OCI-LY3 (cell line): ENCODE results near the gene PLIN5.

ENCODE experiments used
- H2AFZ ChIP-seq: fragments of 200-600, 300-600 bp; shearing (Covaris generic); 2 replicates; pipeline ENCODE4 v1.6.0; 2014; ENCODE audit warnings: antibody characterized with exemption, low read depth, low read length
- H3K27ac ChIP-seq: fragments of 200-600, 300-600 bp; sonication (generic); 2 replicates; pipeline ENCODE4 v1.5.1; 2014; ENCODE audit warnings: mild to moderate bottlenecking, low read length, moderate library complexity, mixed read lengths
- H3K27me3 ChIP-seq: fragments of 200-600, 300-600 bp; sonication (generic); 2 replicates; pipeline ENCODE4 v1.6.1; 2014; ENCODE audit warnings: low read depth, low read length, mixed read lengths
- H3K36me3 ChIP-seq: fragments of 200-600, 300-600 bp; sonication (generic); replicated peaks from 2 replicates; pipeline ENCODE3; 2014; ENCODE audit warnings: low read depth, low read length, mixed read lengths
- H3K4me1 ChIP-seq: fragments of 300-600, 200-600 bp; sonication (generic); 2 replicates; pipeline ENCODE4 v1.6.1; 2014; ENCODE audit warnings: low read length, mixed read lengths
- H3K4me2 ChIP-seq: fragments of 200-600, 300-600 bp; sonication (generic); 2 replicates; pipeline ENCODE4 v1.6.1; 2014; ENCODE audit warnings: low read length, mixed read lengths
- H3K4me3 ChIP-seq: fragments of 300-600, 200-600 bp; sonication (generic); 2 replicates; pipeline ENCODE4 v1.5.1; 2014; ENCODE audit warnings: antibody characterized with exemption, mild to moderate bottlenecking, low read length, moderate library complexity
- H3K79me2 ChIP-seq: fragments of 300-600, 200-600 bp; shearing (Covaris generic); 2 replicates; pipeline ENCODE4 v1.6.1; 2014; ENCODE audit warnings: mild to moderate bottlenecking, low read length, mixed read lengths
- H3K9ac ChIP-seq: fragments of 300-600, 200-600 bp; shearing (Covaris generic); 2 replicates; pipeline ENCODE4 v1.6.0; 2014; ENCODE audit warnings: mild to moderate bottlenecking, low read length, moderate library complexity
- H3K9me3 ChIP-seq: fragments of 200-600, 300-600 bp; shearing (Covaris generic); 2 replicates; pipeline ENCODE4 v1.6.1; 2014; ENCODE audit warnings: low read length, mixed read lengths; ENCODE audit not compliant: insufficient read depth
- H4K20me1 ChIP-seq: fragments of 200-600, 300-600 bp; sonication (generic); 2 replicates; pipeline ENCODE4 v1.6.1; 2016; ENCODE audit warnings: low read length, mixed read lengths; ENCODE audit not compliant: insufficient read depth
- CTCF ChIP-seq: fragments of 200-600, 300-600 bp; sonication (generic); IDR thresholded peaks from 2 replicates; pipeline ENCODE4 v1.5.1; 2014; ENCODE audit warnings: antibody characterized with exemption, low read length, low read depth
- EZH2phosphoT487 ChIP-seq: fragments of 200-600 bp; shearing (Covaris generic); IDR thresholded peaks from 2 replicates; pipeline ENCODE4 v1.6.1; 2018; ENCODE audit warnings: antibody characterized with exemption, mixed run types, low read depth

Gene PLIN5

DNA sequence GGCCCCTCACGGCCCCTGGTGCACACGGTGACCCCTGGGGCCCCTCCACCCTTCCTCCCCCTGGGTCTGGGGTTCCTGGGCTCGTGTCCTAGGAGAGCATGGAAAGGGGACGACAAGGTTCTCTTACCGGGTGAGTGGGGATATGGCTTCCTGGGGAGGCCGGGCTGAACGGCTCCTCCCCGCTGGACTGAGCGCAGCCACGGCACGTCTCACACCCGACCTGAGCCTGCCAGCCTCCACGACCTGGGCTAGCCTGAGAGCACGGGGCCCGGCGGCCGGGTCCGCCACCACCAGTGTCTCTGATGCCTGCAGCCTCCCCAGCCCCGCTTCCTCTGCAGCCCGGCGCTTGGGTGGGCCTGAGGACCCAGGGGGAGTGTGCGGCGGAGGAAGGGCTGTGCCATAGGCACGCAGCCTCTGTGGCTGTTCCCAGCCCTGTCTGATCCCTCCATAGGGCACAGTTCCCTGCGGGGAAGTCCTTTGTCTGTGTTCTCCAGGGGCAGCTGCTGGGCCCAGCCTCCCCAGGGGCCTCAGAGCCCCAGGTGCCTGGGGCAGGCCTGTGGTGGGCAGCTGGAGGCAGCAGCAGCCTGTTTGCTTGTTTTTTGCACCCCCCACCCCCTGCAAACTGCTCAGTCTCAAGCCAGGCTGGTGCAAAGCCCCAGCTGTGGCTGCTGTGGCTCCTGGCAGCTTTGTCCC, 31.7 kb downstream of the PLIN5 start:
- Histone ChIP-seq H3K4me3 (no peak overlapping the region), H3K79me2 (no peaks in the 10 kb centered on the region), H3K27me3 (no peaks in the 10 kb centered on the region), H3K36me3 (peaks cover 23% of the 10 kb centered on the region), H2AFZ (no peak overlapping the region), H3K4me1 (no peaks in the 10 kb centered on the region), H3K27ac (no peak overlapping the region), H3K9ac (no peak overlapping the region), H4K20me1 (0 out of 2 replicates have a peak, but pooled peaks cover 3% of the 10 kb centered on the region), H3K9me3 (no peaks in the 10 kb centered on the region), H3K4me2 (no peak overlapping the region)
- no peak for TF ChIP-seq EZH2phosphoT487
- TF ChIP-seq CTCF = no peak

DNA sequence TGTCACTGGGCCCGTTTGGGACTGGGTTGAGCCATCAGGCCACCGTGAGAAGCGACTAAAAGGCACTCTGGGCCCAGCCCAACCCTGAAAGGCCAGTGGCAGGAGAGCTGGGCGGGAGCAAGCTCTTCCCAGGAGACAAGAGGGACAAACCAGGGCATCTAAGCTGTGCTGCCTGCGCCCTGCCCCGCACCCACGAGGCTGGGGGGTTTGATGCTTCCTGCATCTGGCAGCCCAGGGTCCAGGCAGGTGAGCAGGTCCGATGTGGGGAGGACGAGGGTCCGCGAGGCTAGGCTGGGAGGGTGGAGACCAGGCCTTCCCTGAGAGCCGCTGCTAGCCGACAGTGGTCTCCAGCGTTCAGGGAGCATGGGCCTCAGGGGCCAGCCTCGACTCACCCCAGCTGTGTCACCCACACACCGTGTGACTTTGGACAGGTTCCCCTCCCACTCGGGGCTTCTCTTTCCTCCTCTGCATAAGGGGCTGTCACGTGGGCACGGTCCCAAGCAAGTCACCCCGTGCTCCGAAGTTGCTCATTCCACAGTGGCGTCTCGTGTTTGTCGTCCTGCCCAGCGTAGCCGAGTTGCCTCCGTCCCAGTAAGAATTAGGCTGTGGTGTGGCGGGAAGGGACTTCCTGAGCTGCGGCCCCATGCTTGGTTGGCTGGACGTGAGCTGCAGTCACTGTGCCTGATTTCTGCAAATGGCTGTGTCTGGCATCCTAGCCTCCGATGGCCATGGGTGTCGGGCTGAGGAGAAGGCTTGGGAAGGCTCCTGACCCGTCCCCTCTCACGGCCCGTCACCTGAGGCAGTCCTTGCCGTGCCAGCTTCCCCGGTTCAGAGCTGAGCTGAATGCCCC, 32.5 kb downstream of the PLIN5 start:
- Histone ChIP-seq H3K9ac (no peak overlapping the region), H3K4me1 (no peaks in the 10 kb centered on the region), H2AFZ (no peak overlapping the region), H3K27me3 (no peaks in the 10 kb centered on the region), H3K36me3 (peaks cover 31% of the 10 kb centered on the region), H3K4me2 (no peak overlapping the region), H3K27ac (no peak overlapping the region), H3K4me3 (no peak overlapping the region), H4K20me1 (0 out of 2 replicates have a peak, but pooled peaks cover 3% of the 10 kb centered on the region), H3K79me2 (no peaks in the 10 kb centered on the region), H3K9me3 (no peaks in the 10 kb centered on the region)
- TF ChIP-seq EZH2phosphoT487 (no peak), CTCF (no peak)

DNA sequence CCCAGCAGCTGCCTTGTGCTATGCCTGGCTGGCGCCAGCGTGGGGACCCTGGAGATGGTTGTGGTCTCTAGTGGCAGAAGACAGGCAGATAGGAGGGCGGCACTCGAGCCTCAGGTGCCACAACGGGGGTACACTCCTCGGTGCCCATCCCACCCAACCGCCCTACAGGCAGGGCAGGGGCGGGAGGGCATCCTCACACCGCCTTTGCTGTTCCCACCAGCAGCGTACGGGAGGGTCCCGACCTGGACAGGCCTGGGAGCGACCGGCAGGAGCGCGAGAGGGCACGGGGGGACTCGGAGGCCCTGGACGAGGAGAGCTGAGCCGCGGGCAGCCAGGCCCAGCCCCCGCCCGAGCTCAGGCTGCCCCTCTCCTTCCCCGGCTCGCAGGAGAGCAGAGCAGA, 33.3 kb downstream of the PLIN5 start:
- Histone ChIP-seq H3K79me2 (no peaks in the 10 kb centered on the region), H4K20me1 (0 out of 2 replicates have a peak, but pooled peaks cover 3% of the 10 kb centered on the region), H3K9me3 (no peaks in the 10 kb centered on the region), H3K4me2 (no peak overlapping the region), H3K36me3 (peaks cover 31% of the 10 kb centered on the region), H3K9ac (no peak overlapping the region), H3K4me1 (no peaks in the 10 kb centered on the region), H3K27me3 (no peaks in the 10 kb centered on the region), H2AFZ (no peak overlapping the region), H3K27ac (no peak overlapping the region), H3K4me3 (no peak overlapping the region)
- TF ChIP-seq CTCF = no peak
- no peak for TF ChIP-seq EZH2phosphoT487

DNA sequence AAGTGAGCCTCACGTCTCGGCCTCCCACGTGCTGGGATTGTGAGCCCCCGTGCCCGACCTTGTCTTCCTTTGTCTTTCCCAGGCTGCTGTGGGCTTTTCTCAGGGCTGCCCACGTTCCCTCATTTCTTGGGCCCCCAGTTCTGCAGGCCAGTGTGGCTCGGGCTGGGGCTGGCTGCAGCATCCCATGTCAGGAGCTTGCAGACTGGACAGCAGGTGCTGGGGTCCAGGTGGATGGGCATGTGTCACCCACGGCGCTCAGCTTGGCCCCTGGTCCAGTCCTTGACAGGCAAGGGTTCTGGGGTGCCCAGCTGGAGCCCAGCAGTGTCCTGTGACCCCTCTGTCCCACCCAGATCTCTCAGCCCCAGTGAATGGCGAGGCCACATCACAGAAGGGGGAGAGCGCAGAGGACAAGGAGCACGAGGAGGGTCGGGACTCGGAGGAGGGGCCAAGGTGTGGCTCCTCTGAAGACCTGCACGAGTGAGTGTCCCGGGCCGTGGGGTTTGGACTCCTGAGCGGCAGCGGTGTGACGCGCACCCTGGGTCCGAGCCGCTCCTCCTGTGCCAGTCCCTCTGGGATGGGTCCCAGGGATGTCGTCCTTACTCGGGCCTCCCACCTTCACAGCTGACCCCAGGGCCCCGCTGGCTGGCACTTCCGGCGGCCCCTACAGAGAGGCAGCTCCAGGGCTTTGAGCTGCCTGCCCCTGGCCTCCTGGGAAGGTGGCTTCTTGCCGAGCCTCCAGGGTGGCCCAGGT, 34.0 kb downstream of the PLIN5 start:
- Histone ChIP-seq H3K4me2 (no peak overlapping the region), H2AFZ (no peak overlapping the region), H3K27ac (no peak overlapping the region), H3K4me3 (no peak overlapping the region), H3K9me3 (no peaks in the 10 kb centered on the region), H3K4me1 (no peaks in the 10 kb centered on the region), H3K79me2 (no peaks in the 10 kb centered on the region), H3K27me3 (no peaks in the 10 kb centered on the region), H4K20me1 (no peaks in the 10 kb centered on the region), H3K36me3 (peaks cover 30% of the 10 kb centered on the region), H3K9ac (no peak overlapping the region)
- TF ChIP-seq CTCF (no peak), EZH2phosphoT487 (no peak)
